Retinal pigment epithelial cell (primary cell): ENCODE results near the gene RUNX1.

Source experiments
- DNase-seq: peaks from one replicate; pipeline ENCODE4 v3.0.0-alpha.2; 2010; ENCODE audit warnings: low read depth
- H3K4me3 ChIP-seq: 2 replicates; pipeline ENCODE4 v1.5.1; 2011; ENCODE audit warnings: mild to moderate bottlenecking, low read length, control low read depth, moderate library complexity
- TF ChIP-seq, protein P1 (sequence below): conservative IDR thresholded peaks from 2 replicates; pipeline ENCODE4 v1.5.1; 2011; ENCODE audit warnings: low read depth, low read length, control low read depth, inconsistent platforms

RUNX1 gene

DNA sequence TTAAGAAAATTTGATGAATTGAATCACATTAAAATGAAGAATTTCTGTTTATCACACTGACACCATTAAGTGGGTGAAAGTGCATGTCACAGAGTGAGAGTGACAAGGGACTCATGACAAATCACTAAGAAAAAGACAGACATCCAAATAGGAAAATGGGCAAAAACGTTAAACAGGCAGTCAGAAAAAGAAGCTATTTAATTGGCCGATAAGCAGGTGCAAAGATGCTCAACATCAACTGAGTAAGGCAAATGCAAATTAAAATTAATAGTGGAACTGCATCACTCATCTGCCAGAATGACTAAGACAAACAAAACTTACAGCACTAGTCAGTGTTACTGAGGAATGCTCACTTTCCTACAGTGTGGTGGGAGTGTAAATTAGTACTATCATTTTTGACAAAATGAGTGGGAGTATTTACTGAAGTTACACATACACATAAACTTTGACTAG is 39.2 kb upstream of the RUNX1 start:
- TF ChIP-seq, protein P1, sequence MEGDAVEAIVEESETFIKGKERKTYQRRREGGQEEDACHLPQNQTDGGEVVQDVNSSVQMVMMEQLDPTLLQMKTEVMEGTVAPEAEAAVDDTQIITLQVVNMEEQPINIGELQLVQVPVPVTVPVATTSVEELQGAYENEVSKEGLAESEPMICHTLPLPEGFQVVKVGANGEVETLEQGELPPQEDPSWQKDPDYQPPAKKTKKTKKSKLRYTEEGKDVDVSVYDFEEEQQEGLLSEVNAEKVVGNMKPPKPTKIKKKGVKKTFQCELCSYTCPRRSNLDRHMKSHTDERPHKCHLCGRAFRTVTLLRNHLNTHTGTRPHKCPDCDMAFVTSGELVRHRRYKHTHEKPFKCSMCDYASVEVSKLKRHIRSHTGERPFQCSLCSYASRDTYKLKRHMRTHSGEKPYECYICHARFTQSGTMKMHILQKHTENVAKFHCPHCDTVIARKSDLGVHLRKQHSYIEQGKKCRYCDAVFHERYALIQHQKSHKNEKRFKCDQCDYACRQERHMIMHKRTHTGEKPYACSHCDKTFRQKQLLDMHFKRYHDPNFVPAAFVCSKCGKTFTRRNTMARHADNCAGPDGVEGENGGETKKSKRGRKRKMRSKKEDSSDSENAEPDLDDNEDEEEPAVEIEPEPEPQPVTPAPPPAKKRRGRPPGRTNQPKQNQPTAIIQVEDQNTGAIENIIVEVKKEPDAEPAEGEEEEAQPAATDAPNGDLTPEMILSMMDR, result no peak
- DNase-seq, result no peak
- H3K4me3 ChIP-seq, result no peak overlapping the region

DNA sequence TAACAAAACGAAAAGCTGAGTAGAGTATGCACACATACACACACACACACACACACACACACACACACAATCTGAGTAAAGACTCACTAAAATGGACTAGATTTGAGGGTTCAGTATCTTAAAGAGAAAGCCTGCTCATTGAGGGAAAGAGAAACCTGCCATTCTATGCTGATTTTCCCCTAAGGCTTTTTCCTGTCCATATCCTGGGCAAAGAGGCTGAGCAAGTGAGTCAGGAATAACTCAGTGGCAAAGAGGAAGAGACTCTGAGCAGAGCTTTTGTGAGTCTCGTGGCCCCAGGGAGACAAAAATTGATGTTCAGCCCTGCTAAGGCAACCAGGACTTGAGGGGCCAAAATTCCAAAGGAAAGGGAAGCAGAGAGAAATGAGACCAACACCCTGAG is 37.3 kb upstream of the RUNX1 start:
- no peak for DNase-seq
- H3K4me3 ChIP-seq, result no peak overlapping the region
- TF ChIP-seq, protein P1, result no peak

DNA sequence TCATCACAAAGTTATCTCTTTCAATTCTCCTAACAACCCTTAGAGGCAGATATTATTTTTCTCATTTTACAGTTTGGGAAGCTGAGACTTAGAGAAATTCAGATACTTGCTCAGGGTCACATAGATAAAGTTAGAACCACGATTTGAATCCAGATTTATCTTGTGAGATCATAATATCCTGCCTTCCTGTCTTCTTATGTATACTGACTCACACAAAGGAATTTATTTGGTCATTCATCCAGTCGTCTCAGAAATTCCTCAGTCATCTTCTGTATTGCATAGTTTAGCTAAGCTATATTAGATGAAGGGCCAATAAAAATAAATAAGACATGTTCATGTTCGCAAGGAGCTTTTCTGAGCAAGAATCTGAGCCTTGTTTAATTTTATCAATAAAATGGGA is 35.8 kb upstream of the RUNX1 start:
- DNase-seq, result peak; percentile 33
- TF ChIP-seq, protein P1, result no peak
- H3K4me3 ChIP-seq, result no peak overlapping the region

DNA sequence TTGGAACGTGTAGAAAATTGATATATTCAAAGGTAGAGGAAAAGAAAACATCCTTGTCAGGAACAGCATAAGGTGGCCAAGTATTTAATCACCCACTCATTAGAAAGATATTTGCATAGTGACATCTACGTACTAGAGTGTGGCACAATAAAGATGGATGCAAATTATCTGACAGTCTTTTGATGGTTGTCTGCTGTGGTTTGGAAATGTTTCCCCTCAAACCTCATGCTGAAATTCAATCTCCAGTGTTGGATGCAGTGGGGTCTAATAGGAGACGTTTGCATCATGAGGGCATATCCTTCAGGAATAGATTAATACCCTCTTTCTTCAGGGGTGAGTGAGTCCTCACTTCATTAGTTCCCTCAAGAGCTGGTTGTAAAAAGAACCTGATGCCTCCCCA is 34.1 kb upstream of the RUNX1 start:
- DNase-seq, result no peak
- TF ChIP-seq, protein P1, result no peak

DNA sequence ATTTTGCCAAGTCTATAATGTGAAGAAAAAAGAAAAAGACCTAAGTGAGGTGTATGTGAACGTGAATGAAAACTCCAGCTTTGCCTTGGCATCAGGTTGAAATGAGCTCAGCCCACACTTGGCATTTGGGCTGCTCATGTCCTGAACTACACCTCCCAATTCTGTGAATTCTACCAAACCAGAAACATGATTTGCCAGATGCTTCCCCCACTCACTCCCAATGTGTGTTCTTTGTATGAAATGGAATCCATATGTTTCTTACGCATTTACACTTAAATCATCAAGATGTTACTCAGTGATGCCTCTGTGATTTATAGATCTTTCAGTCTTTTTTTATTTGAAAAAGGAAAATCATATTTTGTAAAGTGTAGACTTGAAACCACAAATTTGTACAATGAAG is 32.8 kb upstream of the RUNX1 start:
- TF ChIP-seq, protein P1, result no peak
- no peak overlapping the region for H3K4me3 ChIP-seq
- no peak for DNase-seq

More for the DNA sequence above, 34.1 kb upstream of the RUNX1 start:
- no peak overlapping the region for H3K4me3 ChIP-seq

DNA sequence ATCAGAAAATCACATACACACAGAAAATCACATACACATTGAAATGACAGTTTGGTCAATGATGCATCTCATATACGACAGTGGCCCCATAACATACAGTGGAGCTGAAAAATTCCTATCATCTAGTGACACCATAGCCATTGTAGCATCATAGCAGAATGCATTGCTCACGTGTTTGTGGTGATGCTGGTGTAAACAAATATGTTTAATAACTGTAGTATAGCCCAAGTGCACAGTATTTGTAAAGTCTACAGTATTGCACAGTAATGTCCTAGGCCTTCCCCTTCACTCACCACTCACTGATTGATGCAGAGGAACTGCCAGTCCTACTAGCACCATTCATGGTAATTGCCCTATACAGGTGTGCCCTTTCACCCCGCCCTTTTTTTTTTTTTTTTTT is 30.1 kb upstream of the RUNX1 start:
- no peak overlapping the region for H3K4me3 ChIP-seq
- no peak for DNase-seq
- TF ChIP-seq, protein P1, result no peak

DNA sequence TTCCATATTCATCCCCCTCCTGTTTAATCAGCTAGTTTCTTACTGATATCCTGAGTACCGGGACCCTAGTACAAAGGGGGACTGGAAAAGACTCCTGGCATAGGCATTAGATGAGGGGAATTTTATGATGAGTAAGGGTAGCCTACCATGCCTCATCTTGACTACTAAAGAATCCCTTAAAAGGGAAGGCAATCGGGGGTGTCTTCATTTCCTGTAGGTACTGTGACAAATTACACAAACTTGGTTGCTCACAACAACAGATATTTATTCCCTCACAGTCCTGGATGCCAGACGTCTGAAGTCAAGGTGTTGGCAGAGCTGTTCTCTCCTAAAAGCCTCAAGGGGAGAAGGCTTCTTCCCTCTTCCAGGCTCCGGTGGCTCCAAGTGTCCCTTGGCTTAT is 28.9 kb upstream of the RUNX1 start:
- TF ChIP-seq, protein P1, result no peak
- no peak overlapping the region for H3K4me3 ChIP-seq
- DNase-seq, result no peak
